LNCaP clone FGC (cell line): Measurements from ENCODE around the gene MUC4.
A peak's percentile ranks its signal among the peaks of the same experiment; 100 is the strongest.
"Not testable (repeated sequence)": the region's sequence is repeated elsewhere in the genome, so short reads cannot be mapped to it uniquely, and the experiment has no call there.

ENCODE experiments used
- DNase-seq: peaks from one replicate; pipeline ENCODE4 v3.0.0-alpha.2; 2011; ENCODE audit warnings: low read depth
- H3K4me3 ChIP-seq: 2 replicates; pipeline ENCODE4 v1.5.1; 2011; ENCODE audit warnings: mild to moderate bottlenecking, low read depth, low read length, control low read depth
- CTCF ChIP-seq: IDR thresholded peaks from 2 replicates; pipeline ENCODE4 v1.5.1; 2012; ENCODE audit warnings: mild to moderate bottlenecking; ENCODE audit not compliant: control insufficient read depth, insufficient read depth; ENCODE audit errors: extremely low read depth

The MUC4 gene

GRCh38 chr3:195732940-195733339, 78.8 kb downstream of the MUC4 start:
- TF ChIP-seq CTCF: no peak
- no peak overlapping the region for H3K4me3 ChIP-seq
- no peak for DNase-seq

- DNase-seq: no peak
- no peak for TF ChIP-seq CTCF
- no peak overlapping the region for H3K4me3 ChIP-seq
Measured at GRCh38 chr3:195731356-195731905, 80.3 kb downstream of the MUC4 start.

GRCh38 chr3:195729476-195730251, 82.1 kb downstream of the MUC4 start:
- TF ChIP-seq CTCF: no peak
- no peak for DNase-seq
- H3K4me3 ChIP-seq: no peak overlapping the region

- not testable (repeated sequence) for H3K4me3 ChIP-seq, DNase-seq
Measured at GRCh38 chr3:195728789-195729188, 82.9 kb downstream of the MUC4 start.

- no peak overlapping the region for H3K4me3 ChIP-seq
- no peak for TF ChIP-seq CTCF
- DNase-seq: peak; percentile 94
Measured at GRCh38 chr3:195727606-195728195, 84.0 kb downstream of the MUC4 start.

- not testable (repeated sequence) for H3K4me3 ChIP-seq, DNase-seq
Measured at GRCh38 chr3:195725916-195726740, 85.6 kb downstream of the MUC4 start.

GRCh38 chr3:195724363-195724762, 87.4 kb downstream of the MUC4 start:
- DNase-seq, H3K4me3 ChIP-seq: not testable (repeated sequence)

GRCh38 chr3:195722996-195723345, 88.8 kb downstream of the MUC4 start:
- not testable (repeated sequence) for DNase-seq

GRCh38 chr3:195722139-195722995, 89.4 kb downstream of the MUC4 start:
- H3K4me3 ChIP-seq, DNase-seq: not testable (repeated sequence)

More at GRCh38 chr3:195722996-195723345, 88.8 kb downstream of the MUC4 start:
- H3K4me3 ChIP-seq: not testable (repeated sequence)

GRCh38 chr3:195720831-195721506, 90.8 kb downstream of the MUC4 start, which contains the start of gene MUC20:
TSS of gene MUC20 (plus strand) at chr3:195720978. CDS start at chr3:195721008, 30 bp downstream.
- not testable (repeated sequence) for DNase-seq, H3K4me3 ChIP-seq

- H3K4me3 ChIP-seq, DNase-seq: not testable (repeated sequence)
Measured at GRCh38 chr3:195719514-195720254, 92.0 kb downstream of the MUC4 start.
